C4-2B (cell line): Measurements from ENCODE around the gene FBXL16.

ENCODE experiments used
- ZFX ChIP-seq: fragments of 450-650 bp; IDR thresholded peaks from 2 replicates; pipeline ENCODE4 v1.6.1; 2017
- TF ChIP-seq, protein P1 (sequence below): fragments of 450-650 bp; conservative IDR thresholded peaks from 2 replicates; pipeline ENCODE4 v1.5.1; 2017; ENCODE audit warnings: mild to moderate bottlenecking

DNA sequence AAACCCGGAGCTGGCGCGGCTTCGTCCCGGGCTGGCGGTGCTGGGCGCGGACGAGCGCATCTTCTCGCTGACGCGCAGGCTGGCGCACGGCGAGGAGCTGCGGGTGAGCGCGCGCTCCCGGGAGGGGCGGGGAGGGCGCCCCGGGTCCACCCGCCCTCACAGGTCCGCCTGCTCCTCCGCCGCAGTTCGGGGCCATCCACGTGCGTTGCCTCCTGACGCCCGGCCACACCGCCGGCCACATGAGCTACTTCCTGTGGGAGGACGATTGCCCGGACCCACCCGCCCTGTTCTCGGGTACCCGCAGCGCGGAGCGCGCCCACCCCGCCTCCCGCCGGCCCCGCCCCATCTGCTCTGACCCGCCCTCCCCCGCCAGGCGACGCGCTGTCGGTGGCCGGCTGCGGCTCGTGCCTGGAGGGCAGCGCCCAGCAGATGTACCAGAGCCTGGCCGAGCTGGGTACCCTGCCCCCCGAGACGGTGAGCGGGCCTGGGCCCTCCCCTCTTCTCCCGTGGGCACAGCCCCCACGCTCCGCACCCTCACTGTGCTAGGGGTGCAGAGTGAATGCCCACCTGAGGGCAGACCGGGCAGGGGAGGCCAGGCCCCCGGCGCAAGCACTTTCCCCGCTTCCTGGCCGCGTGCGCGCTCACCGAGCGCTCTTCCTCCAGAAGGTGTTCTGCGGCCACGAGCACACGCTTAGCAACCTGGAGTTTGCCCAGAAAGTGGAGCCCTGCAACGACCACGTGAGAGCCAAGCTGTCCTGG, 22.7 kb upstream of the FBXL16 start:
- TF ChIP-seq, protein P1, sequence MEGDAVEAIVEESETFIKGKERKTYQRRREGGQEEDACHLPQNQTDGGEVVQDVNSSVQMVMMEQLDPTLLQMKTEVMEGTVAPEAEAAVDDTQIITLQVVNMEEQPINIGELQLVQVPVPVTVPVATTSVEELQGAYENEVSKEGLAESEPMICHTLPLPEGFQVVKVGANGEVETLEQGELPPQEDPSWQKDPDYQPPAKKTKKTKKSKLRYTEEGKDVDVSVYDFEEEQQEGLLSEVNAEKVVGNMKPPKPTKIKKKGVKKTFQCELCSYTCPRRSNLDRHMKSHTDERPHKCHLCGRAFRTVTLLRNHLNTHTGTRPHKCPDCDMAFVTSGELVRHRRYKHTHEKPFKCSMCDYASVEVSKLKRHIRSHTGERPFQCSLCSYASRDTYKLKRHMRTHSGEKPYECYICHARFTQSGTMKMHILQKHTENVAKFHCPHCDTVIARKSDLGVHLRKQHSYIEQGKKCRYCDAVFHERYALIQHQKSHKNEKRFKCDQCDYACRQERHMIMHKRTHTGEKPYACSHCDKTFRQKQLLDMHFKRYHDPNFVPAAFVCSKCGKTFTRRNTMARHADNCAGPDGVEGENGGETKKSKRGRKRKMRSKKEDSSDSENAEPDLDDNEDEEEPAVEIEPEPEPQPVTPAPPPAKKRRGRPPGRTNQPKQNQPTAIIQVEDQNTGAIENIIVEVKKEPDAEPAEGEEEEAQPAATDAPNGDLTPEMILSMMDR = no peak
- no peak for TF ChIP-seq ZFX
